NK-92 treated with Interleukin-12 subunit alpha and Interleukin-12 subunit beta, amount 100 ng/mL, for 24 hours (cell line): ENCODE results near the gene FAM219B.
A peak's percentile ranks its signal among the peaks of the same experiment; 100 is the strongest.

Source experiments
- DNase-seq: peaks from one replicate; lab custom pipeline; 2025; lab: John Stamatoyannopoulos, UW

FAM219B gene

GRCh38 chr15:74873036-74873755 is 33.5 kb downstream of the FAM219B start, which contains the start of gene SCAMP2:
SCAMP2 (minus strand) TSS chr15:74873365; CDS start chr15:74873255, 110 bp downstream.
- peak; percentile 97 for DNase-seq

- no peak for DNase-seq
Observed at GRCh38 chr15:74872702-74873035, 34.0 kb downstream of the FAM219B start.

GRCh38 chr15:74870436-74871215 is 36.0 kb downstream of the FAM219B start:
- no peak for DNase-seq

- DNase-seq, result no peak
Observed at GRCh38 chr15:74869726-74870407, 36.8 kb downstream of the FAM219B start.

- DNase-seq, result no peak
Observed at GRCh38 chr15:74869372-74869725, 37.3 kb downstream of the FAM219B start.

GRCh38 chr15:74868059-74868458 is 38.6 kb downstream of the FAM219B start:
- no peak for DNase-seq

- DNase-seq, result no peak
Observed at GRCh38 chr15:74867466-74868038, 39.1 kb downstream of the FAM219B start.

GRCh38 chr15:74866090-74866489 is 40.6 kb downstream of the FAM219B start:
- DNase-seq, result no peak

- no peak for DNase-seq
Observed at GRCh38 chr15:74865316-74865715, 41.3 kb downstream of the FAM219B start.

- no peak for DNase-seq
Observed at GRCh38 chr15:74864296-74864695, 42.4 kb downstream of the FAM219B start.

- no peak for DNase-seq
Observed at GRCh38 chr15:74863239-74864056, 43.2 kb downstream of the FAM219B start.

- DNase-seq, result no peak
Observed at GRCh38 chr15:74858369-74858740, 48.3 kb downstream of the FAM219B start.

- DNase-seq, result no peak
Observed at GRCh38 chr15:74857671-74858368, 48.8 kb downstream of the FAM219B start.

GRCh38 chr15:74857082-74857655 is 49.5 kb downstream of the FAM219B start:
- no peak for DNase-seq

GRCh38 chr15:74856537-74856936 is 50.1 kb downstream of the FAM219B start:
- DNase-seq, result no peak

- DNase-seq, result no peak
Observed at GRCh38 chr15:74855857-74856256, 50.8 kb downstream of the FAM219B start.

- no peak for DNase-seq
Observed at GRCh38 chr15:74854453-74855022, 52.1 kb downstream of the FAM219B start.

GRCh38 chr15:74851960-74852359 is 54.7 kb downstream of the FAM219B start:
- no peak for DNase-seq

GRCh38 chr15:74850393-74850792 is 56.3 kb downstream of the FAM219B start:
- no peak for DNase-seq
